Hippocampal formation (tissue), 2 donors: Measurements from ENCODE around the gene MT1A.

Experiments
- DNase-seq, 2 donors: peaks; one replicate each; lab custom pipeline; 2025; lab: John Stamatoyannopoulos, UW

MT1A gene

DNA sequence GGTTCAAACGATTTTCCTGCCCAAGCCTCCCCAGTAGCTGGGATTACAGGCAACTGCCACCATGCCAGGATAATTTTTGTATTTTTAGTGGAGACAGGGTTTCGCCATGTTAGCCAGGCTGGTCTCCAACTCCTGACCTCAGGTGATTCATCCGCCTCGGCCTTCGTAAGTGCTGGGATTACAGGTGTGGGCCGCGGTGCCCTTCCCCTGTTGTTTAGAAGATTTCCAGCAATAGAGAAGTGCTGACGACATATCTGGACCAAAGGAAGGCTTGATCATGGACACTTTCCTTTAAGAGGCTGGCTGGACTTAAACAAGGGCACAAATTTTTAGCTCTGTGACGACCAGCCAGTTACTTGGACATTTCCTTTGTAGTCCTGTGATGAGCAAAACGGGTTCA lies 7.3 kb upstream of the MT1A start:
- no peak for DNase-seq

GRCh38 chr16:56631832-56632155 lies 6.7 kb upstream of the MT1A start:
- no peak for DNase-seq

- peak; percentile 14 to 51 for DNase-seq
Measured at GRCh38 chr16:56632156-56632847, 6.2 kb upstream of the MT1A start, which contains the start of gene MT1M. Gene MT1M (plus strand): TSS chr16:56632659. CDS start chr16:56632732, 73 bp downstream.

- no peak for DNase-seq
Measured at GRCh38 chr16:56632848-56633365, 5.6 kb upstream of the MT1A start.

DNA sequence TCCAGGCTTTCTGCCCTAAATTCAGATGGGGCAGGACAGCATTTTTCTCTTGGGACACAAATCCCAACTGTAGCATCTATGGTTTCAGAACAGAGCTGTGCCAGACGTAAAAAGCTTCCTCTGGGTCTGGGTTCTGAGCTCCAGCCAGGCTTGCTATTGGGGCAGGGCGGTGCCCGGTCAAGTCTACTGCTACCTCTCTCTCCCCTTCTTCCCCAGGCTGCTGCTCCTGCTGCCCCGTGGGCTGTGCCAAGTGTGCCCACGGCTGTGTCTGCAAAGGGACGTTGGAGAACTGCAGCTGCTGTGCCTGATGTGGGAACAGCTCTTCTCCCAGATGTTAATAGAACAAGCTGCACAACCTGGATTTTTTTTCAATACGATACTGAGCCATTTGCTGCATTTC lies 4.9 kb upstream of the MT1A start:
- DNase-seq: no peak

- no peak for DNase-seq
Measured at GRCh38 chr16:56634715-56635440, 3.6 kb upstream of the MT1A start.

- no peak for DNase-seq
Measured at GRCh38 chr16:56635441-56635967, 3.0 kb upstream of the MT1A start.

- no peak for DNase-seq
Measured at GRCh38 chr16:56636616-56637413, 1.7 kb upstream of the MT1A start.

GRCh38 chr16:56639045-56639444 lies 579 bp downstream of the MT1A start:
- DNase-seq: no peak

DNA sequence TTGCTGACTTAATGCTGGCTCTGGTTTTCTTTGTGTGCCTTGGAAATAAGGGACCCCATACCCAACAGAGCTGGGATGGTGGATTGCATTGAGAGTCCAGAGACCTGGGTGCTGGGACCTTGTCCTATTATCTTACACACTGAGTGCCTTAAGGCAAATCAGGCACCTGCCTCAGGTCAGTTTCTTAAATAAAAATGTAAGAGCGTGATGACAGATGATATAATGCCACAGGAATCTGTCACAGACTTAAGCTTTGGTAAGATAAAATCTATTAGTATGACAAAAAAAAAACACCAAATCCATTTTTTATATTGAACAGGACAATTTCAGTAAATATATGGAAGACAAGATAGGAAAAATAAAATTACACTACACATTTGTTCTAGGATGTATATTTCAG lies 1.6 kb downstream of the MT1A start:
- no peak for DNase-seq

GRCh38 chr16:56641166-56641565 lies 2.7 kb downstream of the MT1A start:
- no peak for DNase-seq

GRCh38 chr16:56643080-56643778 lies 4.8 kb downstream of the MT1A start:
- no peak for DNase-seq

DNA sequence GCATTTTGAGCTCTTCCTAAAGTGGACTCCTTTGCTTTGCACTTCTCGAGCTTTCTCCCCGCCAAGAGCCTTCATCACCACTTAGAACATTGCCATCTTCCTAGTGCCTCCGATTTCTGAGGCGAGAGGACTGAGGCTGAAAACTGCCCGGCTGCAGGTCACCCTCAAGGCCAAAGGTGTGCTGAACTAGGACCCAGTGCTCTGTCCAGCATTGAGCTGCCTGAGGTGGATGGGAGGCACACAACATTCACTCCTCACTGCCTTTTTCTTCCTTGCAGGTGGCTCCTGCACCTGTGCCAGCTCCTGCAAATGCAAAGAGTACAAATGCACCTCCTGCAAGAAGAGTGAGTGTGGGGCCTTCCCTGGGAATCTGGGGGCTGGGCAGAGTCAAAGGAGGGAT lies 5.4 kb downstream of the MT1A start:
- no peak for DNase-seq

DNA sequence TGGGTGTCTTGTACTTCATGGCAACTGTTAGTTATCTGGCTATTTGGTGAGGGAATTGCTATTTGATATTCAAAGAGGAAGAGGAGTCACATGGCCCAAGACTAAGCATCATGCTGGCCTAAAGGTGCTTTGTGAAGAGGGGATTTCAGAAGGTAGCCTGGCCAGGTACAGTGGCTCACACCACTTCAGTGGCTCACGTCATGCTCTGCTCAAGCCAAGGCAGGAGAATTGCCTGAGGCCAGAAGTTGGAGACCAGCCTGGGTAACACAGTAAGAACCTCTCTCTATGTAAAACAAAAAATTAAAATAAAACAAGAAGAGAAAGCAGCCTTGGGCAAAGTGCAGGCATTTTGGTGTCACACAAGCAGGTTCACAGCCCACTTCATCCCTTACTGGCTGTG lies 6.8 kb downstream of the MT1A start:
- no peak for DNase-seq

DNA sequence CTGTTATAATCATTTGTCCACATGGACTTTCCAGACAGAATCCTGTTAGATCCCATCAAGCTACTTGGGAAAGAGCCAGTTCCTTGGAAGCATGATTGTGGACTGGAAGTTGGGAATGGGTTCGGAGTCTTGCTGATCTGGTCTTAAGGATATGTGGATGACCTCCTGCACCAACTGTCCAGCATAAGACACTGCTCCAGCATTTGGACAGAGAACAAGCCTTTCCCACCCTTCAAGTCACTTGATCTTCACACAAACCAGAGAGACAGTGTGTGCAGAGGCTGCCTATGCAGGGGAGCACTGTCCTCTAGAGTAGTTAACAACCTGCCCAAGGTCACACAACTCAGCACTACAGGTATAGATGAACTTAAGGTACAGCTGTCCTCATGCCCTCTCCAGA lies 7.4 kb downstream of the MT1A start:
- no peak for DNase-seq

DNA sequence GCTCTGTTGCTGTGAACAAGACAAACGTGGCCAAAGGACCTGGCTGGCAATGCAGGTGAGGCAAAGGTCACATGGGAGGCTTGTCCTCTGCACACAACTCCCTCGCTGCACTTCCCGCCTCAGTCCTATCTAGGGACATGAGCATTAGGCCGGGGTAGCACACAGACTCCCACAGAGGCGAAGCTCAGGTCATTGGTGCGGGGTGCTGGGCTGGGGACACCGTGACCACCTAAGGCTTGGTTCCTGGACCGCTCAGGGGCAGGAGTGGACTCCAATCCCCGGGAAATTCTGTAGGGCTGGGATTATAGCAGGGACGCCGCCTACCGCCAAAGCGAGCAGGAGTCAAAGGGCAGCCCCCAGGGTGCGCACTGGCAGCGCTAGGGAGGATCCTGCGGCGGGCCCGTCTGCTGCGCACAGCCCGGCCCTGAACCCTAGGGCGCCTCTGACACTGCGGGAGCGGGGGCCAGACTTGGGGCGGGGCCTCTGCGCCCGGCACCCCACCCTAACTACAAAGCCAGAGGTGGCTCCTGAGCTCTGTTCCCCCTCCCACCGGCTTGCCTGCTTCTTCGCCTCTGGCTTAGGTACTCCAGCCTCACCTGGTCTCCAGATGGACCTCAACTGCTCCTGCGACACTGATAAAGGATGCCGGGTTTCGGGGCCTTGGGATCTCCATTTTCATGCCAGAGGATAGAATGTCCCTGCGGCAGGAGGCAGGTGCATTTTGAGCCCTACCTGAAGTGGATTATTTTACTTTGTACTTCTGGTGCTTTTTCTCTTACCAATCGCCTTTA lies 9.4 kb downstream of the MT1A start:
- DNase-seq: no peak

- no peak for DNase-seq
Measured at GRCh38 chr16:56649271-56649670, 10.8 kb downstream of the MT1A start.

DNA sequence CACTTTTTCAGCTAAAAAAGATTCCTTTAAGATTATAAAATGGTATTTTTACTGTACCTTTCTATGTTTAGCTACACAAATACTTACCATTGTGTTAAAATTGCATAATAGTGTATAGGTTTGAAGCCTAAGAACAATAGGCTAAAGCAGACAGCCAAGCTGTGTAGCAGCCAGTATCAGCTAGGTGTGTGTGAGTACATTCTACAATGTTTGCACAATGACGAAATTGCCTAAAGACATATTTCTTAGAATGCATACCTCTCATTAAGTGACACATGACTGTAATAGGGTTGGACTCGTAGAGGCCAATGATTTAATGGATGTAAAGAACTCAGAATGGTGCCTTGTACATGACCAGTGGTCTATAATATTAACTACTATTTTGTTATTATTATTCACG lies 11.4 kb downstream of the MT1A start:
- DNase-seq: no peak

GRCh38 chr16:56651586-56651985 lies 13.1 kb downstream of the MT1A start, which contains the start of gene MT1B:
Gene MT1B (plus strand): TSS chr16:56651886. CDS start chr16:56651954, 68 bp downstream.
- DNase-seq: no peak

DNA sequence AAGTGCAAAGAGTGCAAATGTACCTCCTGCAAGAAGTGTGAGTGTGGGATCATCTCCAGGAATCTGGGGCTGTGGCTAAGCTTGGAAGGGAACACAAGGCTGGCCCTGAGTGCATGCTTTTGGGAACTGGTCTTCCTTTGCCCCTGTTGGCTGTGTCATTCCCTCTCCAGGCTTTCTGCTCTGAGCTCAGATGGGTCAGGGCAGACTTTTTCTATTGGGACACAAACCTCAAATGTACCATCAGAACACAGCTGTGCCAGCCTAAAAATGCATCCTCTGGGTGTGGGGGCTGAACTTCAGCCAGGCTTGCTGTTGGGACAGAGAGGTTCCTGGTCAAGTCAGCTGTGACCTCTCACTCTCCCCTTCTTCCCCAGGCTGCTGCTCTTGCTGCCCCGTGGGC lies 14.1 kb downstream of the MT1A start:
- DNase-seq: no peak

GRCh38 chr16:56653218-56653617 lies 14.8 kb downstream of the MT1A start:
- DNase-seq: no peak
